K562 (cell line): ENCODE results near the gene GNG3. TPM values are rescaled to one million over a fixed set of nuclear protein-coding genes. Genes with fewer than 3 reads are reported as not detected.

Experiments
- ATAC-seq: fragments of 200-7000 bp; cut with Tn5 transposase; 3 replicates; pipeline ENCODE4 v1.9.1; 2020; ENCODE audit warnings: moderate library complexity
- BruUV-seq: library from RNA; stranded (reverse); fragments of 400-500 nt; replicated peaks from 2 replicates; lab custom pipeline; 2021; lab: Mats Ljungman, UMichigan
- CTCF ChIA-PET: fragments of 300-600 bp; formaldehyde crosslinking; extraction: SDS; loops from one replicate; lab custom pipeline; 2021; ENCODE audit warnings: low intra/inter-chr PET ratio; lab: Yijun Ruan, JAX
- POLR2A ChIA-PET: fragments of 300-600, 350-650 bp; sonication (Branson Sonifier 250); formaldehyde crosslinking; extraction: SDS; loops from one replicate; lab custom pipeline; 2021; ENCODE audit warnings: antibody characterized with exemption, inconsistent platforms; lab: Yijun Ruan, JAX
- DNase-seq, 4 experiments: peaks; one replicate each; pipeline versions ENCODE4 v3.0.0 to v3.0.0-alpha.2; 2011 to 2018; ENCODE audit warnings: low spot score in 3 of 4, mixed read lengths in 3 of 4; ENCODE audit errors: extremely low read depth in 1 of 4
- FAIRE-seq: peaks from 2 replicates; lab custom pipeline; 2011; peaks lifted over from hg19 to GRCh38; lab: Jason Lieb, UNC
- H2AFZ ChIP-seq: 2 replicates; pipeline ENCODE4 v1.6.0; 2011; ENCODE audit warnings: low read depth, low read length, control low read depth, inconsistent platforms
- H3K27ac ChIP-seq: fragments of 200-600 bp; 3 replicates; pipeline ENCODE4 v1.8.0; 2011; ENCODE audit warnings: low read depth, mild to moderate bottlenecking, control low read depth, inconsistent platforms, low read length, moderate library complexity, mixed read lengths; ENCODE audit errors: extremely low read depth
- H3K27me3 ChIP-seq, 2 experiments: fragments of 300-600 bp in 1 of 2; 2 replicates in 1 of 2; 3 replicates in 1 of 2; pipeline versions ENCODE4 v1.6.0 to v1.8.0; 2011; ENCODE audit warnings: inconsistent platforms in 2 of 2, low read length in 2 of 2, mild to moderate bottlenecking in 1 of 2, mixed read lengths in 1 of 2, moderate library complexity in 1 of 2; ENCODE audit not compliant: control insufficient read depth in 2 of 2, insufficient read depth in 2 of 2
- H3K36me3 ChIP-seq: fragments of 300-600 bp; 3 replicates; pipeline ENCODE4 v1.8.0; 2011; ENCODE audit warnings: mild to moderate bottlenecking, low read length, inconsistent platforms; ENCODE audit not compliant: control insufficient read depth, insufficient read depth
- H3K4me1 ChIP-seq, 2 experiments: fragments of 200-600 bp in 1 of 2; replicated peaks in 1 of 2; 2 replicates in 1 of 2; 3 replicates in 1 of 2; pipeline versions ENCODE4 v1.5.1 to v1.8.0; 2011; ENCODE audit warnings: inconsistent platforms in 2 of 2, low read length in 2 of 2, mild to moderate bottlenecking in 1 of 2, mixed read lengths in 1 of 2, moderate library complexity in 1 of 2; ENCODE audit not compliant: control insufficient read depth in 2 of 2, insufficient read depth in 2 of 2
- H3K4me2 ChIP-seq: 2 replicates; pipeline ENCODE4 v1.6.1; 2011; ENCODE audit warnings: low read length, control low read depth, inconsistent platforms, mixed read lengths; ENCODE audit not compliant: insufficient read depth
- H3K4me3 ChIP-seq: fragments of 200-600 bp; sonication (generic), shearing (Covaris generic); 2 replicates; pipeline ENCODE4 v1.5.1; 2016; ENCODE audit warnings: control low read depth, inconsistent platforms
- H3K79me2 ChIP-seq: fragments of 200-600 bp; 3 replicates; pipeline ENCODE4 v1.8.0; 2011; ENCODE audit warnings: low read length, inconsistent platforms; ENCODE audit not compliant: control insufficient read depth, insufficient read depth
- H3K9ac ChIP-seq, 2 experiments: 2 replicates each; pipeline versions ENCODE4 v1.6.0 to v1.6.1; 2011; ENCODE audit warnings: low read depth in 2 of 2, low read length in 2 of 2, control low read depth in 1 of 2, inconsistent platforms in 1 of 2, mild to moderate bottlenecking in 1 of 2, mixed read lengths in 1 of 2; ENCODE audit not compliant: insufficient read depth in 1 of 2
- H3K9me1 ChIP-seq: one replicate; pipeline ENCODE4 v1.6.0; 2011; ENCODE audit warnings: inconsistent platforms, mild to moderate bottlenecking, low read length, moderate library complexity; ENCODE audit not compliant: control insufficient read depth, insufficient read depth
- H3K9me3 ChIP-seq: replicated peaks from 2 replicates; pipeline ENCODE4 v1.5.1; 2011; ENCODE audit warnings: low read depth, low read length, inconsistent platforms; ENCODE audit not compliant: control insufficient read depth, insufficient read depth
- H4K20me1 ChIP-seq: replicated peaks from 2 replicates; pipeline ENCODE4 v1.6.1; 2011; ENCODE audit warnings: low read length, inconsistent platforms, mixed read lengths; ENCODE audit not compliant: control insufficient read depth, insufficient read depth
- CXXC5 ChIP-seq: fragments of 250-450 bp; sonication (Bioruptor Pico); IDR thresholded peaks from 2 replicates; pipeline ENCODE4 v1.8.0; 2022; ENCODE audit warnings: inconsistent platforms, mild to moderate bottlenecking, moderate library complexity
- HOXB6 ChIP-seq: fragments of 250-450 bp; sonication (Bioruptor Pico); IDR thresholded peaks from 2 replicates; pipeline ENCODE4 v1.5.1; 2022; ENCODE audit warnings: mild to moderate bottlenecking, borderline replicate concordance
- MNT ChIP-seq, 2 experiments: fragments of 450-650 bp; conservative IDR thresholded peaks; 2 replicates each; pipeline ENCODE4 v1.6.1; 2017; ENCODE audit warnings: mild to moderate bottlenecking in 2 of 2, moderate library complexity in 2 of 2
- NR2C2 ChIP-seq, 2 experiments: fragments of 200-800 bp in 1 of 2; sonication (Bioruptor generic) in 1 of 2; sonication (generic) in 1 of 2; formaldehyde crosslinking in 1 of 2; IDR thresholded peaks; 2 replicates each; pipeline versions ENCODE4 v1.6.1 to v1.8.0; 2016 to 2022; ENCODE audit warnings: mild to moderate bottlenecking in 1 of 2, missing compliant biosample characterization in 1 of 2, missing genetic modification characterization in 1 of 2, missing genetic modification reagents in 1 of 2
- PHF21A ChIP-seq: fragments of 450-650 bp; IDR thresholded peaks from 2 replicates; pipeline ENCODE4 v1.6.1; 2017; ENCODE audit warnings: low read depth, borderline replicate concordance
- ZFX ChIP-seq: sonication (generic); formaldehyde crosslinking; IDR thresholded peaks from 2 replicates; pipeline ENCODE4 v1.8.0; 2022; ENCODE audit warnings: mild to moderate bottlenecking, missing genetic modification reagents, moderate library complexity
- ZNF589 ChIP-seq: fragments of 200-800 bp; sonication (Bioruptor generic); IDR thresholded peaks from 2 replicates; pipeline ENCODE4 v1.6.1; 2016; ENCODE audit warnings: low read depth, missing genetic modification characterization, missing compliant biosample characterization
- ZNF592 ChIP-seq: fragments of 450-650 bp; IDR thresholded peaks from 2 replicates; pipeline ENCODE4 v1.6.1; 2017; ENCODE audit warnings: antibody characterized with exemption, mild to moderate bottlenecking
- WGBS: fragments of 100-300 bp; shearing (Covaris generic); methylation state at CpG from one replicate; pipeline ENCODE4 v1.1.6; 2016; ENCODE audit warnings: low coverage, mixed read lengths; ENCODE audit not compliant: insufficient coverage; ENCODE audit errors: missing lambda C conversion rate; 5-methylcytosine and 5-hydroxymethylcytosine counted together
- in situ Hi-C: fragments of 300-500 bp; cut with MboI; formaldehyde crosslinking; loops from 4 replicates; pipeline ENCODE4 v1.15.0; 2018; ENCODE audit warnings: inconsistent platforms, mixed read lengths
- intact Hi-C: fragments of 100-400 bp; cut with micrococcal nuclease; formaldehyde crosslinking; loops from 2 replicates; pipeline ENCODE4 v1.14.2; 2022
- polyA plus RNA-seq, 8 experiments: library from polyadenylated mRNA; depleted of rRNA in 4 of 8; stranded (reverse) in 5 of 8; unstranded in 3 of 8; fragments of >200 nt; fragmentation: Nextera tagmentation in 2 of 8; fragmentation: Illumina TruSeq in 1 of 8; extraction: Ambion mirVana in 2 of 8; extraction: Trizol in 1 of 8; gene quantifications; 2 replicates each; pipeline versions ENCODE4 v1.2.1 to v1.2.3, GENCODE V29; 2011 to 2014; ENCODE audit warnings: inconsistent platforms in 1 of 8, missing spikeins in 1 of 8
- total RNA-seq, 7 experiments: library from RNA; depleted of rRNA in 6 of 7; stranded (reverse); fragments of >200 nt in 6 of 7; fragmentation: Illumina TruSeq in 2 of 7; extraction: Trizol in 2 of 7; gene quantifications; 2 replicates each; pipeline versions ENCODE4 v1.2.1 to v1.2.3, GENCODE V29; 2011 to 2021; ENCODE audit warnings: low replicate concordance in 1 of 7
- TF ChIP-seq, protein P1 (sequence below): fragments of 450-650 bp; IDR thresholded peaks from 2 replicates; pipeline ENCODE4 v1.6.1; 2016
- TF ChIP-seq, protein P2 (sequence below): IDR thresholded peaks from 3 replicates; pipeline ENCODE4 v1.6.1; 2011; ENCODE audit warnings: borderline replicate concordance, mild to moderate bottlenecking; ENCODE audit not compliant: insufficient read length, insufficient read depth

Gene GNG3
- total and polyA plus RNA-seq, 9 of the 15 experiments (the other 6 are each of a cell fraction or from before 2014, with no cell fraction given) = 0.07 TPM; not detected in 8

GRCh38 chr11:62669420-62670161, 37.9 kb upstream of the GNG3 start:
- Histone ChIP-seq H3K4me2 (peak overlapping the region; percentile 86), H3K9me1 (no peaks in the 10 kb centered on the region), H3K36me3 (peaks cover 55% of the 10 kb centered on the region), H3K9ac (peak overlapping the region; percentile 47 to 94; a peak in 3 of 4 replicates), H3K9me3 (no peaks in the 10 kb centered on the region), H4K20me1 (peaks cover 7% of the 10 kb centered on the region; the same call in 1 of the 2 replicates), H3K27ac (peak overlapping the region; percentile 94), H3K4me1 (peaks cover 33 to 61% of the 10 kb centered on the region in 2 experiments; a peak in 4 of 5 replicates), H2AFZ (no peak overlapping the region), H3K4me3 (peak overlapping the region; percentile 91), H3K79me2 (peaks cover 94% of the 10 kb centered on the region), H3K27me3 (no peaks in the 10 kb centered on the region)
- BruUV-seq = no TSS peak
- 26% methylated on average over 4 of the region's 4 CpGs for WGBS
- POLR2A ChIA-PET = interaction anchor here (0.6 to 8.8 kb wide), 13 partner anchors 11 to 186 kb away, joined by 3 to 161 read pairs (median 5); partner anchors contain the start of genes GANAB, GNG3, HNRNPUL2 and INTS5
- FAIRE-seq (no peak), DNase-seq (peak in 2 of 4 experiments; percentile 5 to 43), ATAC-seq (no peak)
- intact Hi-C loops = loop anchor here (5.0 kb wide), 2 partner anchors 67 to 173 kb away; partner anchors contain the start of gene MTA2
- CTCF ChIA-PET = no interaction called here
- in situ Hi-C loops = no loop called here
- TF ChIP-seq HOXB6 (no peak), ZFX (CRISPR knock-in tag) (0 out of 2 replicates have a peak, but pooled peaks have one; percentile 8), ZNF589 (CRISPR knock-in tag) (0 out of 2 replicates have a peak, but pooled peaks have one; percentile 32), ZNF592 (peak; percentile 55), CXXC5 (0 out of 2 replicates have a peak, but pooled peaks have one; percentile 5), PHF21A (no peak), MNT (conservative IDR thresholded peaks at IDR 0.05) (0 out of 4 replicates have a peak, but pooled peaks of 1 of the 2 experiments have one; percentile 11), NR2C2 (CRISPR knock-in tag; IDR thresholded peaks at IDR 0.05) (no peak), NR2C2 (tag; IDR thresholded peaks at IDR 0.05) (peak; percentile 61; the same call in 1 of the 2 replicates)
- TF ChIP-seq, protein P1, sequence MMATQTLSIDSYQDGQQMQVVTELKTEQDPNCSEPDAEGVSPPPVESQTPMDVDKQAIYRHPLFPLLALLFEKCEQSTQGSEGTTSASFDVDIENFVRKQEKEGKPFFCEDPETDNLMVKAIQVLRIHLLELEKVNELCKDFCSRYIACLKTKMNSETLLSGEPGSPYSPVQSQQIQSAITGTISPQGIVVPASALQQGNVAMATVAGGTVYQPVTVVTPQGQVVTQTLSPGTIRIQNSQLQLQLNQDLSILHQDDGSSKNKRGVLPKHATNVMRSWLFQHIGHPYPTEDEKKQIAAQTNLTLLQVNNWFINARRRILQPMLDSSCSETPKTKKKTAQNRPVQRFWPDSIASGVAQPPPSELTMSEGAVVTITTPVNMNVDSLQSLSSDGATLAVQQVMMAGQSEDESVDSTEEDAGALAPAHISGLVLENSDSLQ = 0 out of 2 replicates have a peak, but pooled peaks have one; percentile 2
- TF ChIP-seq, protein P2, sequence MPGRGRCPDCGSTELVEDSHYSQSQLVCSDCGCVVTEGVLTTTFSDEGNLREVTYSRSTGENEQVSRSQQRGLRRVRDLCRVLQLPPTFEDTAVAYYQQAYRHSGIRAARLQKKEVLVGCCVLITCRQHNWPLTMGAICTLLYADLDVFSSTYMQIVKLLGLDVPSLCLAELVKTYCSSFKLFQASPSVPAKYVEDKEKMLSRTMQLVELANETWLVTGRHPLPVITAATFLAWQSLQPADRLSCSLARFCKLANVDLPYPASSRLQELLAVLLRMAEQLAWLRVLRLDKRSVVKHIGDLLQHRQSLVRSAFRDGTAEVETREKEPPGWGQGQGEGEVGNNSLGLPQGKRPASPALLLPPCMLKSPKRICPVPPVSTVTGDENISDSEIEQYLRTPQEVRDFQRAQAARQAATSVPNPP = no peak
